Prostate gland (tissue), 2 donors: Measurements from ENCODE around the gene SCYL2. TPM values are rescaled to one million over a fixed set of nuclear protein-coding genes. Genes with fewer than 3 reads are reported as not detected.
"Not testable (repeated sequence)": the region's sequence is repeated elsewhere in the genome, so short reads cannot be mapped to it uniquely, and the experiment has no call there.

Source experiments
- DNase-seq: peaks from one replicate; pipeline ENCODE4 v3.0.0-alpha.2; 2019; ENCODE audit warnings: low spot score
- H3K27ac ChIP-seq, 2 donors: fragments of 200-600 bp; sonication (generic); 2 replicates each; pipeline ENCODE4 v1.5.1; 2017 to 2019
- H3K27me3 ChIP-seq: fragments of 200-600 bp; sonication (generic); replicated peaks from 2 replicates; pipeline ENCODE4 v1.5.1; 2019; ENCODE audit not compliant: insufficient read depth
- H3K36me3 ChIP-seq, 2 donors: fragments of 200-600 bp; sonication (generic); 1 replicate in 1 of 2; 2 replicates in 1 of 2; pipeline versions ENCODE4 v1.5.1 to v1.8.1; 2017 to 2019
- H3K4me1 ChIP-seq: fragments of 200-600 bp; sonication (generic); replicated peaks from 2 replicates; pipeline ENCODE4 v1.5.1; 2019
- H3K4me3 ChIP-seq, 2 donors: fragments of 200-600 bp; sonication (generic); 2 replicates each; pipeline ENCODE4 v1.5.1; 2017 to 2019
- H3K9me3 ChIP-seq: fragments of 200-600 bp; sonication (generic); 2 replicates; pipeline ENCODE4 v1.5.1; 2017
- CTCF ChIP-seq, 4 experiments: fragments of 200-600 bp in 2 of 4; fragments of 450-650 bp in 2 of 4; sonication (generic) in 2 of 4; IDR thresholded peaks; 1 replicate in 3 of 4; 2 replicates in 1 of 4; pipeline ENCODE4 v1.5.1; 2016 to 2019; ENCODE audit warnings: antibody characterized with exemption in 4 of 4, mild to moderate bottlenecking in 2 of 4, moderate library complexity in 2 of 4
- POLR2A ChIP-seq: fragments of 450-650 bp; IDR thresholded peaks from one replicate; pipeline ENCODE4 v1.6.1; 2016; ENCODE audit warnings: antibody characterized with exemption, mild to moderate bottlenecking
- POLR2AphosphoS5 ChIP-seq: sonication (generic); formaldehyde crosslinking; IDR thresholded peaks from one replicate; pipeline ENCODE4 v1.6.1; 2017; ENCODE audit warnings: antibody characterized with exemption
- WGBS: methylation state at CpG from one replicate; pipeline ENCODE4 v1.1.5; 2018; 5-methylcytosine and 5-hydroxymethylcytosine counted together
- intact Hi-C: fragments of 100-400 bp; cut with DNase I; formaldehyde crosslinking; loops from one replicate; pipeline ENCODE4 v1.14.2; 2022
- total RNA-seq, 2 donors: library from RNA; depleted of rRNA; stranded (reverse); fragments of >200 nt; gene quantifications; one replicate each; pipeline ENCODE4 v1.1.0, GENCODE V29; 2016

Gene SCYL2
- total RNA-seq, 2 donors from 2014 or later, result 54.4 to 63.7 TPM

- Histone ChIP-seq H3K4me1 (no peaks in the 10 kb centered on the region), H3K27me3 (no peaks in the 10 kb centered on the region), H3K4me3 (no peak overlapping the region), H3K27ac (no peak overlapping the region), H3K9me3 (no peaks in the 10 kb centered on the region), H3K36me3 (no peaks in the 10 kb centered on the region)
- intact Hi-C loops, result no loop called here
- TF ChIP-seq POLR2A (no peak), CTCF (IDR thresholded peaks at IDR 0.05) (no peak), POLR2AphosphoS5 (no peak)
- peak; percentile 17 for DNase-seq
Observed at GRCh38 chr12:100225491-100225890, 41.5 kb upstream of the SCYL2 start.

- DNase-seq, result peak; percentile 12
- peak overlapping the region; percentile 40 to 65 for H3K27ac ChIP-seq
Observed at GRCh38 chr12:100229036-100229635, 37.8 kb upstream of the SCYL2 start.

GRCh38 chr12:100229876-100230275 lies 37.1 kb upstream of the SCYL2 start:
- WGBS, result 46% methylated on average over 4 of the region's 4 CpGs
- Histone ChIP-seq H3K36me3 (no peaks in the 10 kb centered on the region), H3K27ac (peak overlapping the region; percentile 40 to 65), H3K4me1 (no peaks in the 10 kb centered on the region), H3K9me3 (no peaks in the 10 kb centered on the region), H3K4me3 (no peak overlapping the region), H3K27me3 (no peaks in the 10 kb centered on the region)
- intact Hi-C loops, result loop anchor here (10.0 kb wide), 1 partner anchor 505 kb away; no protein-coding TSS in a partner anchor
- no peak for TF ChIP-seq POLR2A
- TF ChIP-seq CTCF (IDR thresholded peaks at IDR 0.05), result peak in 2 of 4 experiments; percentile 12 to 29
- TF ChIP-seq POLR2AphosphoS5, result peak; percentile 76
- DNase-seq, result peak; percentile 87

More at GRCh38 chr12:100229036-100229635, 37.8 kb upstream of the SCYL2 start:
- Histone ChIP-seq H3K36me3 (no peaks in the 10 kb centered on the region), H3K9me3 (no peaks in the 10 kb centered on the region), H3K4me1 (no peaks in the 10 kb centered on the region), H3K27me3 (no peaks in the 10 kb centered on the region), H3K4me3 (no peak overlapping the region)
- TF ChIP-seq POLR2A, result no peak
- TF ChIP-seq CTCF (IDR thresholded peaks at IDR 0.05), result peak in 2 of 4 experiments; percentile 27 to 45
- TF ChIP-seq POLR2AphosphoS5, result peak; percentile 10
- WGBS, result 89% methylated on average over 5 of the region's 5 CpGs
- intact Hi-C loops, result no loop called here

- H3K36me3 ChIP-seq, H3K4me1 ChIP-seq, DNase-seq, H3K4me3 ChIP-seq, H3K27me3 ChIP-seq, H3K27ac ChIP-seq, H3K9me3 ChIP-seq: not testable (repeated sequence)
- intact Hi-C loops, result loop anchor here (10.0 kb wide), 1 partner anchor 503 kb away; no protein-coding TSS in a partner anchor
- WGBS, result 61% methylated on average over 3 of the region's 3 CpGs
Observed at GRCh38 chr12:100231873-100232272, 35.1 kb upstream of the SCYL2 start.

GRCh38 chr12:100234166-100234565 lies 32.8 kb upstream of the SCYL2 start:
- Histone ChIP-seq H3K4me1 (no peaks in the 10 kb centered on the region), H3K27me3 (no peaks in the 10 kb centered on the region), H3K36me3 (no peaks in the 10 kb centered on the region), H3K4me3 (no peak overlapping the region), H3K27ac (peak overlapping the region; percentile 39 to 42), H3K9me3 (no peaks in the 10 kb centered on the region)
- intact Hi-C loops, result loop anchor here (2.0 to 10.0 kb wide), 2 partner anchors 319 to 501 kb away; no protein-coding TSS in a partner anchor
- WGBS, result 32% methylated on average over 3 of the region's 3 CpGs
- DNase-seq, result no peak
- no peak for TF ChIP-seq POLR2A
